Measurements from ENCODE around the gene CDC42BPA. TPM values are rescaled to one million over a fixed set of nuclear protein-coding genes. Genes with fewer than 3 reads are reported as not detected.

CDC42BPA gene
- total RNA-seq, 1 experiment from 2014 or later: 30.1 TPM

DNA sequence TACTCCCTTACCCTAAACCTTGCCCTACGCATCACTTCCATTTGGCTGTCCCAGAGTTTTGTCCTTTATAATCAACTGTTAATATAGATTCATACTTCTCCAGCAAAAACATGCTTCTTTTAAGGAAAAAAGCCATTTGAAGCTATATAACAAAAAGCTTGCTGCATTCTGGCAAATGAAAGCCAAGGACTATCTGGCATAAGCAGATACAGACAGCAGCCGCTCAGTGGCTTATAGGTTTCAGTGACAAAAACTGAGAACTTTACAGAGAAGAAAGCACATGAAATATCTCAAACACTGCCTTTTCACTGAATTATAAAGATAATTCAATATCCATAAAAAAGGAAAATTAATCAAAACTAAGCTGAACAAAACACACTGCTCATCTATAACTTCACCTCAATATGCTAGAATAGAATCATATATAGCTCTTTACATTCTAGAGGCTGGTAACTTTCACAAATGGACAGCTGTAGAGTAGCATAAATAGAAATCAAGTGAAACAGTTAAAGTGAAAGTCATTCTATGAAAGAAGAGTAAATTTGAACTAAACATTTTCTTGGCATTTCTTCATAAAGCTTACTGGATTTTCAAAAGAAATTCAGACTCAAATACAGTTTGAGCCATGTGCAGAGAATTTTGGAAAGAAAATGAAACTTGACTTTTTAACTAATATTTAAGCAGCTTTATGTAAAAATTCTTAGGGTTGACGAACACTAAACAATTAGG is 19.6 kb downstream of the CDC42BPA start:
- Histone ChIP-seq H4K91ac (ENCODE audit: insufficient read length, low read depth, low read length) (no peak overlapping the region), H3K23me2 (ENCODE audit: insufficient read length, low read depth, low read length, poor library complexity, severe bottlenecking) (no peaks in the 10 kb centered on the region), H3K18ac (ENCODE audit: insufficient read length, low read depth, low read length) (no peak overlapping the region), H2BK20ac (ENCODE audit: low read depth, low read length, poor library complexity, severe bottlenecking) (no peak overlapping the region), H3K14ac (ENCODE audit: insufficient read depth, low read length) (no peak overlapping the region), H2BK15ac (ENCODE audit: low read depth, low read length) (no peak overlapping the region), H2BK5ac (ENCODE audit: insufficient read length, low read length) (no peak overlapping the region), H4K5ac (ENCODE audit: insufficient read length, low read depth, low read length) (no peak overlapping the region), H3K9ac (ENCODE audit: extremely low read depth, insufficient read length, low read length) (no peak overlapping the region), H4K8ac (replicated peaks; ENCODE audit: insufficient read length, low read depth, low read length) (no peak overlapping the region), H3K4me1 (ENCODE audit: insufficient read depth, low read length) (no peaks in the 10 kb centered on the region), H3K4me2 (ENCODE audit: insufficient read depth, insufficient read length, low read length) (no peak overlapping the region), H3K56ac (ENCODE audit: insufficient read length, low read depth, low read length) (no peak overlapping the region), H2AFZ (ENCODE audit: low read length) (no peak overlapping the region), H3T11ph (ENCODE audit: low read length) (no peak overlapping the region), H3K27ac (ENCODE audit: insufficient read length, low read depth, low read length) (no peak overlapping the region), H3K9me3 (ENCODE audit: control insufficient read depth, low read depth, low read length) (no peaks in the 10 kb centered on the region), H2BK12ac (ENCODE audit: insufficient read length, low read depth, low read length) (no peak overlapping the region), H3K27me3 (ENCODE audit: insufficient read depth, low read length) (no peaks in the 10 kb centered on the region), H3K79me2 (ENCODE audit: insufficient read depth, low read length) (peaks cover 10% of the 10 kb centered on the region; the same call in 1 of the 2 replicates), H3K4ac (ENCODE audit: low read depth, low read length) (no peak overlapping the region), H2BK120ac (ENCODE audit: low read depth, low read length, poor library complexity, severe bottlenecking) (no peak overlapping the region), H3K79me1 (ENCODE audit: insufficient read depth, low read depth, low read length, poor library complexity, severe bottlenecking) (no peaks in the 10 kb centered on the region), H2AK5ac (ENCODE audit: insufficient read length, low read length) (no peak overlapping the region), H4K20me1 (ENCODE audit: control insufficient read depth, insufficient read depth, insufficient read length) (no peaks in the 10 kb centered on the region), H3K23ac (ENCODE audit: insufficient read length, low read depth, low read length) (no peak overlapping the region)
- TF ChIP-seq, protein P1, sequence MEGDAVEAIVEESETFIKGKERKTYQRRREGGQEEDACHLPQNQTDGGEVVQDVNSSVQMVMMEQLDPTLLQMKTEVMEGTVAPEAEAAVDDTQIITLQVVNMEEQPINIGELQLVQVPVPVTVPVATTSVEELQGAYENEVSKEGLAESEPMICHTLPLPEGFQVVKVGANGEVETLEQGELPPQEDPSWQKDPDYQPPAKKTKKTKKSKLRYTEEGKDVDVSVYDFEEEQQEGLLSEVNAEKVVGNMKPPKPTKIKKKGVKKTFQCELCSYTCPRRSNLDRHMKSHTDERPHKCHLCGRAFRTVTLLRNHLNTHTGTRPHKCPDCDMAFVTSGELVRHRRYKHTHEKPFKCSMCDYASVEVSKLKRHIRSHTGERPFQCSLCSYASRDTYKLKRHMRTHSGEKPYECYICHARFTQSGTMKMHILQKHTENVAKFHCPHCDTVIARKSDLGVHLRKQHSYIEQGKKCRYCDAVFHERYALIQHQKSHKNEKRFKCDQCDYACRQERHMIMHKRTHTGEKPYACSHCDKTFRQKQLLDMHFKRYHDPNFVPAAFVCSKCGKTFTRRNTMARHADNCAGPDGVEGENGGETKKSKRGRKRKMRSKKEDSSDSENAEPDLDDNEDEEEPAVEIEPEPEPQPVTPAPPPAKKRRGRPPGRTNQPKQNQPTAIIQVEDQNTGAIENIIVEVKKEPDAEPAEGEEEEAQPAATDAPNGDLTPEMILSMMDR (conservative IDR thresholded peaks at IDR 0.05): no peak
- no peak for DNase-seq
- H3K9me3 Mint-ChIP-seq: peaks cover 0 to 2% of the 10 kb centered on the region in 2 experiments; a peak in 1 of 5 replicates
- H3K4me1 Mint-ChIP-seq: peaks cover 12 to 14% of the 10 kb centered on the region in 2 experiments
- H3K36me3 Mint-ChIP-seq (ENCODE audit: insufficient read depth in 1 of 3, low read depth in 3 of 3): peaks cover 4 to 10% (median 6%) of the 10 kb centered on the region in 3 experiments; a peak in 5 of 7 replicates
- H3K27ac Mint-ChIP-seq: no peak overlapping the region; a peak in 1 of 7 replicates
- no peak overlapping the region for H3K4me3 Mint-ChIP-seq
- no peaks in the 10 kb centered on the region for H3K27me3 Mint-ChIP-seq (ENCODE audit: low read depth)
- WGBS (ENCODE audit: extremely low coverage, insufficient read length, low lambda C conversion rate): no CpG with 5 or more reads among the region's 3 CpGs

Data from H9 (cell line).